Measurements from ENCODE around the gene ZBED3. TPM values are rescaled to one million over a fixed set of nuclear protein-coding genes. Genes with fewer than 3 reads are reported as not detected.
"Not testable (repeated sequence)": the region's sequence is repeated elsewhere in the genome, so short reads cannot be mapped to it uniquely, and the experiment has no call there.

The ZBED3 gene
- total RNA-seq, result 3.6 and 6.1 TPM in 2 replicates

DNA sequence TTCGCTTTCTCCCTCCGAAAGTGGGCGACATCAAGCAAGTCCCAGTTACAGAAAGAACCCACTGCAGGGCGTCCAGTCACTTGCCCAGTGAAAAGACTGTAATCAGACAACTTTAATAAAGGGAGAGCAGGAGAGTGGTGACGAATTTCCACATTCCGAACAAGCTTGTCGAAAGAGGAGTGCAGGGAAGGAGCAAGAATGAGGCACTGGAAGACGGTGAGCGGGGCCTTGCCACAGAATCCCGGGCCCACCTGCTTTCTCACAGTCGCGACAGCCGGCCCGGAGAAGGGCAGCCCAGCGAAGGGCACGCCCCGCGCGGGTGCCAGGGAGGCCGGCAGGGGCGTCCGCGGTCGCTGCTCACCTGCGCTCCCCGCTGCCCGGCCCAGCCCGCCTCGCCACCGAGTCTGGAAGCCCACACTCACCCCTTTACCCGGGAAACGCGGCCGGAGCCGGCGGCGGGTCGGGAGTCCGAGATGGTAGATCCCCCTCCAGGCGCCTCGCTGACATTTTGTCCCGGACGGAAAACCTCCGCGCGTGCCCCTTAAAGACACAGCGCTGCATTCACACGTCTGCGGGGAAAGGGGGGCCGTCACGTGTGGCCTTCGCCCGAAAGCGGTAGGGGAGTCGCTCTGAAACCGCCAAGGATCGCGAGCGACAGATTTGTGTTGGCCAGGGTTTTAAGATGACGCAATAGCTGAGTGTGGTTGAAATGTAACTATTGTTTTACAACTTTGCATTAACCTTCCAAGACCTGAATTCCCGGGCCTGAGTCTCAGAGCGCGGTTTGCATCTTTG lies at the start of gene ZBED3:
TSS of gene ZBED3 (minus strand) at position 597 of the 795 bp plus-strand sequence. CDS start 9,407 bp downstream, outside the sequence.
- DNase-seq, result peak; percentile 80

DNA sequence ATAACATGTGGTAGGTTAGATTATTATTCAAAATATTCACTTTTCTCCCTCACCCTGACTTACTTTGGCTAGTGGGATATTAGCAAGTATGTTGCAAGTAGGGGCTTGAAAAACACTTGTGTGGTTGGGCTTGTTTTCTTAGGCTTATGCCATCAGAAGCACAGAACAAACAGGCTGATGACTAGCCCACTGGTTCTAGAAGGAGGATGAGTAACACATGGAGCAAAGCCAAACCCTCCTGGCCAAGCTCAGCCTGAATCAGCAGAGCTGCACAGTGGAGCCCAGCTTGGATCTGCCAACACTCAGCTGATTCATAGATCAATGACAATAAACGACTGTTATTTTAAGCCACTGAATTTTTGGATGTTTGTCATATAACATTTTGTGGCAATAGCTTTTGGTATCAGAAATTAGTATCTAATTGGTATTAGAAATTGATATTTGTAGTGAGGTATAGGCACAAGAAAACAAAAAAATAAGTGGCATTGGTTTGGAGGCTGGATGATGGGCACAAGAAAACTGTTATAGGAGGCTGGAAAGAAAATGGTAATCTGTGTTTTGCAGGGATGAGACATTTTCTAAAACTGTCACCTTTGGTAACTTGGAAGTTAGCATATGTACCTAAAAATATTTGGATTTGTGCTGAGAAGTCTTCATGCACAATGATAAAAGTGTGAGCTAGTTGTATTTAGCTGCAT lies 46.1 kb upstream of the ZBED3 start:
- DNase-seq, result peak; percentile 93

DNA sequence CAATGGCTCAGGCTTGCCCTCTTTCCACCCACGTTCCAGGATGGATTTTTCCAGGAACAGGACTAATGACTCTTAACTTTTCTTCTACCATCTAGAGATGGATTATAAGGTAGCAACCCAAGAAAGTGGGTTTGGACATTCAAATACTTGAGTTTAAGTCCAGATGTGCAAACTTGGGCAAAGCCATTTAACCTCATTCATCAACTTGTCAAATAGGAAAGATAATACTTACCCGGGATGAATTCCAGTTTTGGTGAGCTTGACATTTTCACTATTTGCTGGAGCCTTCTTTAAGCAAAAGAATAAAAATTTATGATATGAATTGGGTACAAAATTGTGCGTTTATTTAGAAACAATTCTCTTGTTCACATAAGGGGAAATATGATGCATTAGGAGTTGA lies 44.3 kb upstream of the ZBED3 start:
- no peak for DNase-seq

DNA sequence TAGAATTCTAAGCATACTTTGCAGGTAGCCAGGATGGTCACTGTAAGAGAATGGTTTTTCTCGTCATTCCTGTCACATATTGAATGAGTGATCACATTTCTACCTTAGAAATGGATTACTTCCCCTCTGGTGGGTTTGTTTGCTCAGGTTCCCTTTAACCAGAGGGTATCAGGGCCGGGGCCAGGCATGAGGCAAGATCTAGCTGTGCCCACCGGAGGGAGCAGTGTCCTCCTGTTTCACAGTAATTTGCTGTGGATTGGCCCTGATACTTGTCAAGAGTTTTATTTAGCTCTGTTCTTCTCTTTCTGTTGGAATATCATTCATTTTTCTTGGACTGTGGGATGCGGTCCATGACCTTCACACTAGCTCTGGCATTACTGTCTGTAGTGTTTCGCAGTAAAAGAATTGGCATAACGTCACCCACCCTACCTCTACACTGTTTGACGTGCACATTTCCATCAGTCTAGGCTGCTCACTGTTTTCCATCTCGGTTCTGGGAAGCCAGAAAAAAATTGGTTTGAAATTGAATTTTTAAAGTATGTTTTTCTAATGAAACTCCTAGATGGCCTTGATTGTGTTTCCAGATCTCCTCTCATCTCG lies 42.4 kb upstream of the ZBED3 start:
- peak; percentile 56 for DNase-seq

DNA sequence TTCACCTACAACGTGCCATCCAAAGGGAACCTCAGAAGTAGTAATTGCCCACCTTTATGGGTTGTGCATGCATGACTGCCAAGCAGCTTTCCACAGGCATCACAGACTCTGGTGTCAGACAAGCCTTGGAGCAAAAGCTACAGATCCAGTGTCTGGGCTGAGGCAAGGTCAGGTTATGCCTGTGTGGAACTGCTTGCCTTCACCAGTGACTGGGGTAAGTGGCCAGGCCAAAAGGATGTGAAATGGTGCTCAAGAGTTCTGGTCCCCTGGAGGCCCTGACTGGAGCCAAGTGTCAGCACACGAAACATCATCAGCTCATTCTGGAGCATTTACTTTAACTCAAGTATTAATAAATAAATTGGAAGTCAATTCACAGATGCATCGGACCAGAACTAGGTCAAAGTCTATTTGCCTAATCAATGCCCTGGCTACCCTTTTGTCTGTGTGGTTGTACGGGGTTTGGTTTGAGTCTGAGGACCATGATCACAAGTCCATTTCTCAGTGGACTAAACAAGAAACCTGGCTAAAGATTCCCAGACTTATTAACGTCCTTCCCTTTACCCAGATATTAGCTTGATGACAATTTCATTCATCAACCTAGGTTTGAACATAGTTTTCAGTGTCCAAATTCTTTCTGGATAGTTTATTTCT lies 41.5 kb upstream of the ZBED3 start:
- no peak for DNase-seq

DNA sequence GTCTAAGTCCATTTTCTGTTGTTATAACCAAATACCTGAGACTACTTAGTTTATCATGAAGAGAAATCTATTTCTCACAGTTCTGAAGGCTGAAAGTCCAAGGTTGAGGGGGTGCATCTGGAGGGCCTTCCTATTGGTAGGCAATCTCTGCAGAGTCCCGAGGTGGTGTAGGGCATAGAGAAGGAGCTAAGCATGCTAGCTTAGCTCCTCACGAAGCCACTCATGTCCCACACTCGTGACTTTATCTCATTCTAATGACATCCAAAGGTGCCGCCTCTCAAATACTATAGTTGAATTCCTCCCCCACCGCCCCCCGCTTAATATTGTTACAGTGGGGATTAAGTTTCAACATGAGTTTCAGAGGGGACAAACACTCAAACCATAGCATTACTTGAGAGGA lies 36.0 kb upstream of the ZBED3 start:
- DNase-seq, result no peak

DNA sequence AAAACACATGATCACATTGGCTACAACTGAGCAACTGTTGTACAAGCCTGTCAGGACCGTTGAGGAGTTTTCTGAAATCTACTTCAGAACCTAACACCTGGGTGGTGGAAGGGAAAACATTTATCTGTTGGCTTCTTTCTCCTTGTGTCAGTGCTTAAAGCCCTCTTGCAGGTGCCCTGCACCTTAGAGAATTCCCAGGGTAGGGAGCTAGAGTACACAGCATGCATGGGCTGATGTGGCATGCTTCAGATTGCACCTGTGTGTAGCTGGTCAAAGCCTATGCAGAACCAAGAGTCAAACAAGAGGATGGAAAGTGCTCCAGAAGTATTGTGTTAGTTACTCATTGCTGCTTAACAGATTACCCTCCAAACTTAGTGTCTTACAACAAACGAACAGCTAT lies 33.6 kb upstream of the ZBED3 start:
- no peak for DNase-seq

- no peak for DNase-seq
Observed at GRCh38 chr5:77120086-77120485, 33.0 kb upstream of the ZBED3 start.

GRCh38 chr5:77117161-77117560 lies 30.1 kb upstream of the ZBED3 start:
- no peak for DNase-seq

DNA sequence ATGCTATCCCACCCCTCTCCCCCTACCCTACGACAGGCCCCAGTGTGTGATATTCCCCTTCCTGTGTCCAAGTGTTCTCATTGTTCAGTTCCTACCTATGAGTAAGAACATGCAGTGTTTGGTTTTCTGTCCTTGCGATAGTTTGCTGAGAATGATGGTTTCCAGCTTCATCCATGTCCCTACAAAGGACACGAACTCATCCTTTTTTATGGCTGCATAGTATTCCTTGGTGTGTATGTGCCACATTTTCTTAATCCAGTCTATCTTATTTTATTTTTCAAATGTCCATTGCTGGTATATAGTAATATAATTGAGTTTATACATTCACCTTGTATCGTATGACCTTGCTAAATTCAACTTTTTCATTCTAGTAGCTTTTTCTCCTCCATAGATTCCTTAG lies 19.9 kb upstream of the ZBED3 start:
- not testable (repeated sequence) for DNase-seq

DNA sequence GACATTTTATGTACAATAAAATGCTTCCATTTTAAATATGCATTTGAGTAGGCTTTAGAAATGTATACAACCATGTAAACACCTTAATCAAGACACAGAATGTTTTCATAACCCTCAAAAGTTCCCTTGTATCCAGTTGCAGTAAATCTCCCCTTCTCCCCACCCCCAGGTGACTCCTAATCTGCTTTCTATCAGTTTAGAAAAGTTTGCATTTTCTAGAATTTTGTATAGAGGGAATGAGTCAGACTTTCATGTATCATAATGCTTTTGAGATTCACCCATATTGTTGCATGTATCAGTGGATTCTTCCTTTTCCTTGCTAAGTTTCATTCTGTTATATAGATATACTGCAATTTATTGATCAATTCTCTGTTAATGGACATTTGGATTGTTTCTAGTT lies 17.7 kb upstream of the ZBED3 start:
- no peak for DNase-seq

DNA sequence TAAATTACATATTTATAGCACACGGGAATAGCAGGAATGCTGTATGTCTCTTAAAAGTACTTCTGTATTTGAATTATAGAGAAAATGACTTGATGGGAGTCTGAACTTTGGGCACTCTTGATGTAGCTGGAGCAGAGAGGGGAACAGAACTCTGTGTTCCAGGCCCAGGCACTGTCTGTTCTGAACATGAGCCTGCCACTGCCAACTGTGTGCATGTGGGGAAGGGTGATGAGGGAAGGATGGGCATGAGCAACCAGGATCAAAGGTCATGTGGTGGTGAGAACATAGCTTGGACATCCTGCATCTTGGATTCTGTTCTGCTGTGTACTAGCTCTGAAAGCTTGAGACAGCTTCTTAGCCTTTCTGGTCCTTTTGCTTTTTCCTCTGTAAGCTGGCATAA lies 16.4 kb upstream of the ZBED3 start:
- DNase-seq, result no peak

DNA sequence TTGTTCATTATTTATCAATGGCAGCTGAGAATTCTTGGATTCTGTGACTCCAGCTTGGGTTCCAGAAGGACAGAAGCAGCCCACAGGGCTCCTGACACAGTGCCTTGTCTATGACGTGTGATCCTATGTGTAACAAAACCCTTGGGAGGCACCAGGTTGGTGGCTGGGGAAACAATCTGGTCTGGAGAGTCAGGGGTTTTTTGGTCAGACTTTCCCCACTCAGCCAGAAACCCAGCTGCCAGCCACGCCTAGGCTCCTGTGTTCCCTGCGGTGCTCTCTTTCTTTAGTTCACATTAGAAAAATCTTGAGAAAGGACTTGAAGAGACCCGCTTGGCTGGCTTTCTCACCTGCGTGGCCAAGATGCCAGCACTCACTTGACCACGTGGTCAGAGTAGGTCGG lies 15.5 kb upstream of the ZBED3 start:
- no peak for DNase-seq

- DNase-seq, result no peak
Observed at GRCh38 chr5:77101298-77101697, 14.2 kb upstream of the ZBED3 start.

DNA sequence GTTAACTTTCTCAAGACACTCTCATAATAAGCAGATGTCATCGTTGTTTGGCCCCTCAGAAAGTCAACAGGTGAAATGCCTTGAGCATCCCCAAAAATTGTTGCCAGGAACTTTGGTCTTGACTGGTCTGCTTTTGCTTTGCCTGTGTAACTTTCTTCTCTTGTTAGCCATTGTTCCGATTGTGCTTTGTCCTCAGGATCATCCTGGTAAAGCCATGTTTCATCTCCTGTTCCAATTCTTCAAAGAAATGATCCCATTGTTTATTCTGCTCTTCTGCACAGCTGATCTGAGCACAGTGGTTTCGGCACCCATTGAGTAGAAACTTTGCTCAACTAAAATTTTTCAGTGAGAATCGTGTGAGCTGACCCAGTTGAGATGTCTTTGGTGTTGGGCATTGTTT lies 8.1 kb upstream of the ZBED3 start:
- no peak for DNase-seq

DNA sequence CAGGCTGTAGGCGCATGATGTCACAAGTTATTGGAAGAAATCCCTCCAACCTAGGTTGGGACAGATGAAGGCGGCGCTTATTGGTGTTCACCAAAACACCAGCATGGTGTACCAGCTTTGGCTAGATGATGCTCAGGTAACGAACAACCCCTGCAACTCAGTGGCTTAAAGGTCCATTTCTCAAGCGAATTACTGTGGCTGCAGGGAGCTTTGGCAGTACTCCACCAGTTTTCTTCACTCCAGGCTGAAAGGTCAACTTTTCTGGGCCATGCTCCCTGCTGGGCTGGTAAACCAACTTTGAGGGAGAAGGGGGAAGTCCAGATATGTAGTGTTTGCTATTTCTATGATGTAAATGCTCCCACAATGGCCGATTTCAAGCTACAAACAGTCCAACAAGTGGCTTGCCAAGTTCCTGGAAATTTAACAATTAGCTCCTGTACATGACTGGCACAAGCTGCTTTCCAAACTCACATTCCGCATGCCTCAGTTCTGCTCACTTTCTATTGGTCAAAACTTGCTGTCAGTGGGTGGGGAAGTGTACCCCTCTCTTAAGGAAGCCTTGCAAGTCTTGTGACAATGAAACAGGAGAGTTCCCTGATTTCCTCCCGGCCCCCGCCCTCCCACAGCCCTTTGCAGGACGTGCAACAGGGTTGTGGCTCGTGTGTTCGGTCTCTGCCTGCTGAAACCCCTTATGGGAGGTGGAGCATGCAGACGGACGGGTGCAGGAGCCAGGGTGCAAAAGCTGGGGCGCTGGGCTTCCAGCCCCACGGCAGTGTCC lies 588 bp upstream of the ZBED3 start:
- peak; percentile 49 for DNase-seq

GRCh38 chr5:77086368-77086688 lies 757 bp downstream of the ZBED3 start:
- no peak for DNase-seq

DNA sequence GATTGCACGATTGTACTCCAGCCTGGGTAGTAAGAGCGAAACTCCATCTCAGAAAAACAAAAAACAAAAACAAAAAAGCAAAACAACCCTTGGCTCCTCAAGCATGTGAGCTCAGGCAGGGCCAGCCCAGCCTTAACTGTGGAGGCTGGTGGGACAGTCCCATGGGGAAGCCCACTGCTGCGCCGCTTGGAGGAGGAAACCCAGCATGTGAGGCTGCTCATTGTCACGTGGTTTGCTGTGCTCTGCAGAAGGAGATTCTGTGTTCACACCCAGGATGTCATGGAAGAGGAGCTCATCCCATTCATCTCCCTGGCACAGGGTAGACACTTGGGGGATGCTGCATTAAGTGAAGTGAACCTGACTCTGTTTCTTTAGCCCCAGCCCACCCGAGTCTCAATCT lies 4.0 kb downstream of the ZBED3 start:
- DNase-seq, result no peak

DNA sequence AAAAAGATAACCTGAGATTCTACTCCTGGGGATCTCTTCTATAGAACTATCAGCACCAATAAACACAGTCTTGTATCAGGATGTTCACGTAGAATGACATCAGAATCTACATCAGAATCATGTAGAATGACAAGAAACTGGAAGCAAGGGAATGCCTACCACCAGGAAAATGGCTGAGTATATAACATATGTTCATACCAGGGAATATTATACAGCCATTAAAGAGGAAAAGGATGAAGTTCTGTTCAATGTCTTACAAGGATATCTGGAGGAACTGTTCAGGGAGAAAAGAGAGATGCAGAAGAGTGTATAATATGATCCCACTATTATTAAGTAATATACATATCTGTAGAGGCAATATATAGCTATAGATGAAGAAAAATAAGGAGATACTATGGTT lies 4.8 kb downstream of the ZBED3 start:
- no peak for DNase-seq

DNA sequence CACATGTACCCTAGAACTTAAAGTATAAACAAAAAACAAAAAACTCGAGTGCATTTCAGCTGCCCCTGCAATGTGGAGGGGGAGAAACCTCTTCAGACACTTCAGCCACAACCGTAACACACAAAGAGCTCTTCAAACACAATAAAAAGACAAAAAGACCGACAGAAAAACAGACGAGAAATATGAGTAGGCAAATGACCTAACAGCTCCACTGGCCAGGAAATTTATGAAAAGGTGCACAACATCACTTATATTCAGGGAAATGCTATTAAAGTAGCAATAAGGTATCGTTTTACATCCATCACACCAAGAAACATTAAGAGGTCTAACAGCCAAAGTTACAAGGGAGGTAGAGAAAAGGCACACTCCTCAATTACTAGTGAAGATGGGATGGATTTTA lies 6.2 kb downstream of the ZBED3 start:
- DNase-seq, result no peak

- DNase-seq, result not testable (repeated sequence)
Observed at GRCh38 chr5:77080479-77080878, 6.6 kb downstream of the ZBED3 start.

GRCh38 chr5:77077829-77078176 lies 9.3 kb downstream of the ZBED3 start:
- DNase-seq, result peak; percentile 5

All from dermis blood vessel endothelial cell (primary cell).